ACC112 (cell line): ENCODE measurements around the gene NOTUM.

Experiments used
- H2AFZ ChIP-seq: fragments of 200-600 bp; sonication (generic); one replicate; pipeline ENCODE4 v1.6.0; 2017; ENCODE audit warnings: antibody characterized with exemption, low read length; ENCODE audit not compliant: unreplicated experiment
- H3K27ac ChIP-seq: fragments of 200-600 bp; sonication (generic); 2 replicates; pipeline ENCODE4 v1.5.1; 2014; ENCODE audit warnings: low read depth, mild to moderate bottlenecking, antibody characterized with exemption, low read length, moderate library complexity
- H3K27me3 ChIP-seq: fragments of 200-600 bp; sonication (generic); 2 replicates; pipeline ENCODE4 v1.6.1; 2014; ENCODE audit warnings: mild to moderate bottlenecking, antibody characterized with exemption, low read length, moderate library complexity, mixed read lengths; ENCODE audit not compliant: insufficient read depth
- H3K36me3 ChIP-seq: fragments of 200-600 bp; sonication (generic); 2 replicates; pipeline ENCODE4 v1.6.1; 2016; ENCODE audit warnings: mild to moderate bottlenecking, antibody characterized with exemption, low read length, moderate library complexity, mixed read lengths; ENCODE audit not compliant: insufficient read depth
- H3K4me1 ChIP-seq: fragments of 200-600 bp; sonication (generic); one replicate; pipeline ENCODE4 v1.6.1; 2016; ENCODE audit warnings: low read length, mixed read lengths; ENCODE audit not compliant: insufficient read depth, unreplicated experiment, control insufficient read depth
- H3K4me3 ChIP-seq: fragments of 200-600 bp; sonication (generic); 2 replicates; pipeline ENCODE4 v1.5.1; 2014; ENCODE audit warnings: mild to moderate bottlenecking, low read depth, low read length
- H3K79me2 ChIP-seq: fragments of 200-600 bp; sonication (generic); one replicate; pipeline ENCODE4 v1.6.0; 2016; ENCODE audit warnings: low read length; ENCODE audit not compliant: control insufficient read depth, unreplicated experiment, insufficient read depth

The NOTUM gene

DNA sequence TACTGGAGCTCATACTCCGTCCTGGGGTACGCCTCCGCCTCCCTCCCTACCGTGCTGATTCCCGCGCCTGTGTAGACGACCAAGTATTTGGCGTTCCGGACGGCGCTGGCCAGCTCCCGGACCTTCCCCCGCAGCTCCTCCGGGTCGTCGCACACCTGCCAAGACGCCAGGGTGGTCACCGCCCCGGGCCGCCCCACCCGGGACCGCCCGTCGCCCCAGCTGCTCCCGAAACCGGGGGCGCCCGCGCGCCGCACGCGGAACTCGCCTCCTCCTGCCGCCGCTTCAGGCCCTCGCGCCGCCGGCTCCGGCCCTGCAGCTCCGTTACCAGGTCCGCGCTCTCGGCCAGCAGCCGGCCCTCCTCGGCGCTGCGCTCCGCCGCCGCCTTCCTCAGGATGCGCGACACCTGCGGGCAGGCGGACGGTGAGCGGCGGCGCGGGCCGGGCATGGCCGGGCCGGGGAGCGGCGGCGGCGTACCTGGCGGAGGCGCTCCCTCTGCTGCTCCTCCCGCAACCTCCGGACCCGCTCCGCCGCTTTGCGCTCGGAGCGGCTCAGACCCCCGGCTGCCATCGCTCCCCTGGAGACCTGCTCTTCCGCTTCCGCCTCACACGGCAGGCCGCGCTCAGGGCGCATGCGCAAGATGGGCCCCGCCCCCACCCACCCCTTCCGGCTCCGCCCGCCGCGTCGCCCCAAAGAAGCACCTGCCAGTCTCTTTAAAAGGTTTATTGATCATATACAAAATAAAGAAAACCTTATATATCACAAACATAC lies 43.2 kb downstream of the NOTUM start, which contains the start of gene SIRT7:
TSS of gene SIRT7 (minus strand) at position 612 of the 768 bp plus-strand sequence. CDS start at position 567, 45 bp downstream.
- Histone ChIP-seq H3K4me3 (peak within 1 kb of the TSS; percentile 86), H3K27ac (peak within 1 kb of the TSS; percentile 26; the same call in 1 of the 2 replicates), H2AFZ (no peak within 1 kb of the TSS), H3K27me3 (no peaks in the 10 kb centered on the region), H3K4me1 (peaks cover 9% of the 10 kb centered on the region), H3K79me2 (peaks cover 33% of the 10 kb centered on the region), H3K36me3 (peaks cover 11% of the 10 kb centered on the region; the same call in 1 of the 2 replicates)

DNA sequence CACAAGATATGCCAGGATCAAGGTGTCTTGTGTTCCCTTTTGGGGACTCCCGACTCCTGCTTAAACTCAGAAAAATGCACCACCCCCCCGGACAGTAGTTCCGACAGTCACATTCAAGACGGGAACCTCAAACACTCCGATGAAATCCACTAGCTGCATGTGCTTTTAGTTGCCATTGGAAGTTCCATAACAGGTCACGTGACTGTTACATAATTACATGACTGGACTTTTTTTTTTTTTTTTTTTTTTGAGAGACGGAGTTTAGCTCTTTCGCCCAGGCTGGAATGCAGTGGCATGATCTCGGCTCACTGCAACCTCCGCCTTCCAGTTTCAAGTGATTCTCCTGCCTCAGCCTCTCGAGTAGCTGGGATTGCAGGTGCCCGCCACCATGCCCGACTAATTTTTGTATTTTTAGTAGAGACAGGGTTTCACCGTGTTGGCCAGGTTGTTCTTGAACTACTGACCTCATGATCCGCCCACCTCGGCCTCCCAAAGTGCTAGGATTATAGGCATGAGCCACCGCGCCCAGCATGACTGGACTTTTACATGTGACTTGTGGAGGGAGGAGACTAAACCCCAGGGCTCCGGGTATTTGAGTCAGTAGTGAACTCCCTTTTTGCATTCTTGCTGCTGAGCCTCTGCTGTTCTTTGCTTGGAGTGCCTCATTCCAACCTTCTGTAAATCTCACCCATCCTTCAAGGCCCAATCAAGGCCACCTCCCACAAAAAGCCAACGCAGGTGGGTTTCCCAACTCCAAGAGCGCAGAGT lies 44.6 kb downstream of the NOTUM start:
- peaks cover 24% of the 10 kb centered on the region for H3K79me2 ChIP-seq
- H3K4me3 ChIP-seq, result peak overlapping the region; percentile 86
- H2AFZ ChIP-seq, result no peak overlapping the region
- H3K36me3 ChIP-seq, result peaks cover 11% of the 10 kb centered on the region; the same call in 1 of the 2 replicates
- peak overlapping the region; percentile 4; the same call in 1 of the 2 replicates for H3K27ac ChIP-seq
- peaks cover 7% of the 10 kb centered on the region for H3K4me1 ChIP-seq
- H3K27me3 ChIP-seq, result no peaks in the 10 kb centered on the region

DNA sequence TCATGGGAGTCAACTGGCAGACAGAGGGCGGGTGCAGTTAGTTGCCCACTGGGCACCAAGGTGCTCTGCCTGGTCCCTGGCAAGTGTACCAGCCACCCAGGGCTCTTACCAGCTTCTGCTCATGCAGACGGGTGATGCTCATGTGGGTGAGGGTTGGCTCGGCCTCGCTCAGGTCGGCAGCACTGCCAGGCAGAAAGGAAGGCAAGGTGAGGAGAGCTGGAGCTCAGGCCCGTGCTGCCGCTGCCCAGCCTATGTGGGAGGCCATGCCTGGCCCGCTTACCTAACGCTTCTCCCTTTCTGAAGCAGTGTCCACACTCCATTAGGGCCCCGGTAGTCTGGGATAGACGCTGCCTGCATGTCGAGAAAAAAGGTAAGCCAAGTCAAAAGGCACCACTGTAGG lies 45.7 kb downstream of the NOTUM start:
- Histone ChIP-seq H3K79me2 (peaks cover 16% of the 10 kb centered on the region), H3K27me3 (no peaks in the 10 kb centered on the region), H3K36me3 (peaks cover 11% of the 10 kb centered on the region; the same call in 1 of the 2 replicates), H3K4me3 (no peak overlapping the region), H3K27ac (no peak overlapping the region), H2AFZ (no peak overlapping the region), H3K4me1 (peaks cover 7% of the 10 kb centered on the region)

DNA sequence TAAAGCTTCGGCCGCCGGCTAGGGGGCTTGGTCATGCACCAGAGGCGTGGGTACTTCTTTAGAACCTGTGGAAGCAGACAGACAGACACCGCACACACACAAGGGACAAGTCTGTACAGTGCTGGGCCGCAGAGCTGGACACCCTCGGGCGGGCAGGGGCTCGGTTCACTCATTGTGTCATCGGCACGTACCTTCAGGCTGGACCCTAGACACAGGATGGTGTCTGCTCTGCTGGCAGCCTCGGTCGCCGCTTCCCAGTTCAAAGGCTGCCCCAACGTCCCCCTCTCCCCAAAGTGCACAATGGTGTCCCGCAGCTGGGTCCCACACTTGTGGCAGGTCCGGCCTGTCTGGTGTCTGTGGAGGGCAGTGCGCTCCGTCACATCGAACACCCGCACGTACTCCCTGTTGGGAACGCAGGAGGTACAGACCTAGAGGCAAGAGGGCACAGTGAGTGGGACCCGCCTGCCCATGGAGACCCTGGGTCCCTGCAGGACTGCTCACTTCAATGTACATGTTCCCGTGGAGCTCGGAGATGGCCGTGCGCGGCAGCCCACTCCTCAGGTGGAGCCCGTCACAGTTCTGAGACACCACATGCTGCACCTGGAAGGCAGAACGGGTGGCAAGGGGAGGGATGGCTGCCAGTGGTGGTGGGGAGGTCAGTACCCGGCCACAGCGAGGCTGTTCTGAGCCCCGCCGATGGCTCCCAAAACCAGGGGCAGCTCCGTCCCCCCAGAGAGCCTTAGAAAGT lies 46.7 kb downstream of the NOTUM start:
- Histone ChIP-seq H3K4me1 (peaks cover 7% of the 10 kb centered on the region), H3K36me3 (peaks cover 11% of the 10 kb centered on the region; the same call in 1 of the 2 replicates), H3K27ac (no peak overlapping the region), H3K4me3 (no peak overlapping the region), H2AFZ (no peak overlapping the region), H3K79me2 (peaks cover 11% of the 10 kb centered on the region), H3K27me3 (no peaks in the 10 kb centered on the region)

DNA sequence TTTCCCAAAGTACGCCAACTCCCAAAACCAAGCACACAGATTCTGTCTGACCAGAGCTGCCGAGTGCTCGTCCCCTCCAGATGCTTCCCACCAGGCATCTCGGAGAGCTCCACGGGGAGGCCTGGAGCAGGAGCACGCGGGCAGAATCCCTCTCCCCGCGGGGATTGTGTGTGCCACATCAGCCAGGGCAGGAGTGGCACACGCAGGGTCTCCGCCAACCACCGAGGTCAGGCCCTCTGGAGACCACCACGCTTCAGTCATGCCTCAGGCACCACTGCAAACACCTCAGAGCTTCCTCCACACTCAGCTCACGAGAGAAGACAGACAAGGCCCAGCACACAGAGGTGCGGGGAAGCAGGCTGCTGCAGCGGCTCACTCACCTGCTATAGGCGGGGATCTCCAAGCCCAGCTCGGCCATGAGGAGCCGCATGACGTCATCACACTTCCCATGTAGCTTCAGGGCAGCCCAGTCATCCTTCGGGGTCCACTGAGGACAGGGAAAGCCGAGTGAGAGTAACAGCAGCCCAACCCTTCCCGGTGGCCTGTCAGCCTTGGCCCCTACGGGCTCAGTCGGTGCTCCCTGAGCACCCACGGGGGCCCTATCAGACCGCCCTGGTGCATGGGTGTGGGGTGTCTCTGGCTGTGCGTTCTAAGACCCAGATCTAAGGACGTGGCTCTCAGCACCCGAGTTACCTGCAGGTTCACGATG lies 47.4 kb downstream of the NOTUM start:
- no peak overlapping the region for H3K27ac ChIP-seq
- peaks cover 11% of the 10 kb centered on the region; the same call in 1 of the 2 replicates for H3K36me3 ChIP-seq

DNA sequence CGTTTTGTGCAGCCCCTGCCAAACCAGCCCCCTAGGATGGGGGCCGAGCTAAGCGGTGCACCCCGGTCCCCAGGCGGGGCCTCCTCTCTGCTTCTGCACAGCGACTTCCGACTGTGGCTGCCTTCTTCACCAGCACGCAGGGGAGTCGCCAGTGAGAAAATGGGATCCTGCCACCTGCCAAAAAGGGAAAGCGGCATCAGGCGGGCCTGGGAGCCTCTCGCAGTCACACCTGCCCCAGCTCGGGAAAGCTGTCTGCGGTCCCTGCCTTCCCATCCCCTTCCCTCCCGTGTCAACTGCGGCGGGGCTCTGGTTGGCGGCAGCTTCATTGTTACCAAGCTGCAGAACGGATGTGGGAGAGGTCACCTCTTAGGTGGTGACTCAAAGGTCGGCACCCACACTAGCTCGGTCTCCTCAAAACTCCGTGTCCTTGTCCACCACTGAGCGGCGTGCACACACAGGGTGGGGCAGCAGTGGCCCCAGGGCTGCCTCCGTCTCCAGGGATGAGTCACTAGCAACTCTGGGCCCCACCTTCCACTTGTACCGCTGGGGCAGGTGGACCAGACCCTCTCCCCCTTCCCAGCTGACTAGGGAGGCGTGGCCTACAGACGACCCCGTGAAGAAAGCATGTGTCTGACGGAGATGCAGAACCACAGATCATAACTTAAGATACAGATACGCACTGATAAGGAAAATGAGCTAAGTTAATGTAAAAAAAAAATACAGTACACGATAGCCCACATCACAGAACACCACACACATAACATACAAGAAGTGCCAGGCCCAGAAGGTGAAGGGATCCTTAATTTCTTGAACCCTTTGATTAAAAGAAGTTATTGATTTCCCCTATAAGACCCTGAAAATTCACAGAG lies 48.3 kb downstream of the NOTUM start:
- Histone ChIP-seq H3K27me3 (no peaks in the 10 kb centered on the region), H2AFZ (no peak overlapping the region), H3K36me3 (peaks cover 11% of the 10 kb centered on the region; the same call in 1 of the 2 replicates), H3K79me2 (peaks cover 11% of the 10 kb centered on the region), H3K4me3 (no peak overlapping the region), H3K4me1 (peaks cover 7% of the 10 kb centered on the region), H3K27ac (no peak overlapping the region)

More for the DNA sequence above, 47.4 kb downstream of the NOTUM start:
- peaks cover 7% of the 10 kb centered on the region for H3K4me1 ChIP-seq
- no peak overlapping the region for H2AFZ ChIP-seq
- no peaks in the 10 kb centered on the region for H3K27me3 ChIP-seq
- peaks cover 11% of the 10 kb centered on the region for H3K79me2 ChIP-seq
- no peak overlapping the region for H3K4me3 ChIP-seq

DNA sequence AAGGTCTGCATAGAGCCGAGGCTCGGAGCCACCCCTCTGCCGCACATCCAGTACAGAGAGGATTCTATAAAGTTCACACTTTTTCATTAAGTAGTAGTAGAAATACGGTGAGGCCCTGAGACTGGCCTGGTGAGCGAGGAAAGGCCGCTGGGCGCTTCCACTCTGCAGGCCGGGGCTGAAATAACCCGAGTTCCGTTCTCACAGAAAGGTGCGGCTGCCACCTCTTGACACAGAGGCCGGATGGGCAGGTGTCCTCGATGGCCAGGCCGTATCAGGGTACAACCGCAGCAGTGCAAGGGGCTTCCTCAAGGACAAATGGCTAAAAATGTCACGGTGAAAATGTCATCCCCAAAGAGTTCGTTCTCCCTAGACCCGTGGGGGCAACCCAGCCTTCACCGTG lies 49.0 kb downstream of the NOTUM start:
- H3K4me1 ChIP-seq, result peaks cover 5% of the 10 kb centered on the region
- H3K27ac ChIP-seq, result no peak overlapping the region
- peaks cover 8% of the 10 kb centered on the region for H3K79me2 ChIP-seq
- peaks cover 11% of the 10 kb centered on the region; the same call in 1 of the 2 replicates for H3K36me3 ChIP-seq
- no peak overlapping the region for H3K4me3 ChIP-seq
- no peak overlapping the region for H2AFZ ChIP-seq
- no peaks in the 10 kb centered on the region for H3K27me3 ChIP-seq

DNA sequence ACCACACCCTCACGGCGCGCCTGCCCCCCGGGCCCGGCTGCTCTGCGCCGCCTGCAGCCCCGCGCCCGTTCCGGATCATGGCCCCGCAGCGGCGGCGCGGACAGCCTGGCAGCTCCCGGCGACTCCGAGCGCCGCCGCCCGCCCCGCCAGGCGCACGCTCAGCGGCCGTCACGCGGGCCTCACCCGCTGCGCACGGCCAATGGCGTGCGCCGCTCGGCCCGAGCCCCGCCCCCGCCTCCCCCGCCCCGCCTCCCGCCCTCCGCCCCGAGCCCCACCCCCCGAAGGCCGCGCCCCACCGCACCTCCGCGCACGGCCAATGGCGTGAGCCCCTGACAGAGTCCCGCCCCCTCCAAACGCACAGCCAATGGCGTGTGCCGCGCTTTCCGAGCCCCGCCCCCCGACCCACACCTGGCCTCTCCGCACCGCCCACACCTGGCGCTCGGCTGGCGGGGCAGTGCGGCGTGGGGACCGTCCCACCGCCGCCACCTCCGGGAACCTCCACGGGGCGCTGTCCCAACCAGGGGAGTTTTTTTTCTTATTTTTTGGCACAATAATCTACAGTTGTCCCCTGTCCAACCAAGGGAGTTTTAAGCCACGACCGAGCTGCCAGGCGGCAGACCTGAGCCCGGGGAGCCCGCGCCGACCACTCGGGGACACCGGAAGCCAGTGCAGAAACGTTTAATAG lies 49.6 kb downstream of the NOTUM start, which contains the start of gene PCYT2:
TSS of gene PCYT2 (minus strand) at position 123 of the 685 bp plus-strand sequence. CDS start at position 79, 44 bp downstream.
- Histone ChIP-seq H3K79me2 (peaks cover 5% of the 10 kb centered on the region), H3K36me3 (peaks cover 11% of the 10 kb centered on the region; the same call in 1 of the 2 replicates), H3K27me3 (no peaks in the 10 kb centered on the region), H3K4me3 (peak within 1 kb of the TSS; percentile 91), H3K27ac (no peak within 1 kb of the TSS), H3K4me1 (no peaks in the 10 kb centered on the region), H2AFZ (peak within 1 kb of the TSS; percentile 57)

DNA sequence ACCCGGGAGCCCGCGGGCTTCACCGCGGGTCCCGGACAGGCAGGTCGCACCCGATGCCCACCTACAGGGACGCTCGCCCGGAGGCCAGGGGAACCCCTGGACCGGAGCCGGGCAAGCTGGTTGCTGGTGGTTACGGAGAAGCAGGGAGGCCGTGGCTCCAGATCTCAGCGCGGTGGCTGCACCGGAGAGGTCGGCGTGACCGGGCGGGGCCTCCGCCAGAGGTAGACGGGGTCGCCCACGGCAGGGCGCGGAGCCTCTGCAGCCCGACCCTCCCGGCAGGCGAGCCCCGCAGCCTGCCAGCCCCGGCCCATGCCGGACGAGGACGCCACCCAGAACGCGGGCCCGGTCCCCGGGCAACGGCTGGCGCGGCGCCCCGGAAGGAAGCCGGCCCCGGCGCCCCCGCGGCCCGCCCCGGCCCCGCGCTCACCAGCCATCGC lies 50.1 kb downstream of the NOTUM start:
- Histone ChIP-seq H2AFZ (peak overlapping the region; percentile 57), H3K36me3 (peaks cover 11% of the 10 kb centered on the region; the same call in 1 of the 2 replicates), H3K4me3 (peak overlapping the region; percentile 91), H3K27me3 (no peaks in the 10 kb centered on the region), H3K4me1 (no peaks in the 10 kb centered on the region), H3K79me2 (peaks cover 2% of the 10 kb centered on the region), H3K27ac (no peak overlapping the region)
